Heart left ventricle (tissue), 13 donors: ENCODE measurements around the gene TCEAL4.

ENCODE experiments used
- POLR2A ChIP-seq, 2 donors: fragments of 450-650 bp; IDR thresholded peaks; one replicate each; pipeline ENCODE4 v1.6.1; 2017; ENCODE audit warnings: antibody characterized with exemption in 2 of 2, mild to moderate bottlenecking in 2 of 2, moderate library complexity in 2 of 2
- TF ChIP-seq, protein P1 (sequence below), 12 donors: fragments of 200-600 bp; sonication (generic) in 4 of 12; IDR thresholded peaks; one replicate each; pipeline versions ENCODE4 v1.5.0 to v1.8.0; 2018 to 2022; ENCODE audit warnings: antibody characterized with exemption in 12 of 12, mild to moderate bottlenecking in 5 of 12
- donor health status: ischemic (EF 13 %, LVEDD 7.1; RV severe dilation, severe dysfunction).
- donor health status: DM: no; HTN: yes; CAD: no.
- donor health status: DM: no; HTN: no; CAD: no.
- donor health status: ischemic (EF 25% LVEDD 6.9; RV normal size, moderate dysfunction).
- donor health status: ischemic (EF 25% LVEDD 5.7; RV mildly dilated, moderate dysfunction).
- donor health status: ischemic (EF 35%, LVEDD 5.7; RV mildly dilated, moderate dysfunction).
- donor health status: nonischemic (EF 11% LVEDD 7.7; RV severe dilation, severe dysfunction).
- donor health status: DM: yes; HTN: yes; CAD: no.
- donor health status: PGD.
- donor health status: ischemic (EF 29% LVEDD 5.4; RV normal size, mild dysfunction).
- donor health status: nonischemic (EF 23%, LVEDD 6.1; RV moderate dilation, normal function).

GRCh38 chrX:103629318-103630170 is 44.2 kb downstream of the TCEAL4 start:
- TF ChIP-seq, protein P1, sequence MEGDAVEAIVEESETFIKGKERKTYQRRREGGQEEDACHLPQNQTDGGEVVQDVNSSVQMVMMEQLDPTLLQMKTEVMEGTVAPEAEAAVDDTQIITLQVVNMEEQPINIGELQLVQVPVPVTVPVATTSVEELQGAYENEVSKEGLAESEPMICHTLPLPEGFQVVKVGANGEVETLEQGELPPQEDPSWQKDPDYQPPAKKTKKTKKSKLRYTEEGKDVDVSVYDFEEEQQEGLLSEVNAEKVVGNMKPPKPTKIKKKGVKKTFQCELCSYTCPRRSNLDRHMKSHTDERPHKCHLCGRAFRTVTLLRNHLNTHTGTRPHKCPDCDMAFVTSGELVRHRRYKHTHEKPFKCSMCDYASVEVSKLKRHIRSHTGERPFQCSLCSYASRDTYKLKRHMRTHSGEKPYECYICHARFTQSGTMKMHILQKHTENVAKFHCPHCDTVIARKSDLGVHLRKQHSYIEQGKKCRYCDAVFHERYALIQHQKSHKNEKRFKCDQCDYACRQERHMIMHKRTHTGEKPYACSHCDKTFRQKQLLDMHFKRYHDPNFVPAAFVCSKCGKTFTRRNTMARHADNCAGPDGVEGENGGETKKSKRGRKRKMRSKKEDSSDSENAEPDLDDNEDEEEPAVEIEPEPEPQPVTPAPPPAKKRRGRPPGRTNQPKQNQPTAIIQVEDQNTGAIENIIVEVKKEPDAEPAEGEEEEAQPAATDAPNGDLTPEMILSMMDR (IDR thresholded peaks at IDR 0.05) = peak in 10 of 12 donors; percentile 12 to 66 (median 46)
- no peak for TF ChIP-seq POLR2A (IDR thresholded peaks at IDR 0.05)
